Neural cell (in vitro differentiated cells): ENCODE results near the gene PRKCE.

ENCODE experiments used
- CTCF ChIP-seq: fragments of 450-650 bp; IDR thresholded peaks from 2 replicates; pipeline ENCODE4 v1.5.1; 2014; ENCODE audit warnings: antibody characterized with exemption, mild to moderate bottlenecking, moderate library complexity; ENCODE audit not compliant: poor library complexity, severe bottlenecking
- EP300 ChIP-seq: fragments of 450-650 bp; conservative IDR thresholded peaks from 2 replicates; pipeline ENCODE4 v1.6.1; 2014; ENCODE audit warnings: antibody characterized with exemption, mild to moderate bottlenecking, moderate library complexity; ENCODE audit not compliant: poor library complexity, severe bottlenecking
- POLR2AphosphoS5 ChIP-seq: IDR thresholded peaks from 2 replicates; pipeline ENCODE4 v1.6.1; 2012

GRCh38 chr2:45913539-45913938 is 262.1 kb downstream of the PRKCE start:
- no peak for TF ChIP-seq EP300
- no peak for TF ChIP-seq CTCF
- no peak for TF ChIP-seq POLR2AphosphoS5
